Measurements from ENCODE around the gene KRT75. TPM values are rescaled to one million over a fixed set of nuclear protein-coding genes. Genes with fewer than 3 reads are reported as not detected.
"Not testable (repeated sequence)": the region's sequence is repeated elsewhere in the genome, so short reads cannot be mapped to it uniquely, and the experiment has no call there.

Gene KRT75
- total RNA-seq, 3 donors from 2014 or later = not detected

- no peak for DNase-seq (ENCODE audit: low spot score in 2 of 2)
- H3K27me3 ChIP-seq = no peaks in the 10 kb centered on the region
- no peaks in the 10 kb centered on the region for H3K36me3 ChIP-seq
- H3K4me3 ChIP-seq = no peak overlapping the region
- no peaks in the 10 kb centered on the region for H3K9me3 ChIP-seq
- peak overlapping the region; percentile 69 to 83 for H3K27ac ChIP-seq
- H3K4me1 ChIP-seq = peaks cover 0 to 5% of the 10 kb centered on the region in 2 donors
- TF ChIP-seq POLR2A (IDR thresholded peaks at IDR 0.05) (no peak), CTCF (IDR thresholded peaks at IDR 0.05) (no peak), POLR2AphosphoS5 (IDR thresholded peaks at IDR 0.05) (no peak)
- intact Hi-C loops (cut with DNase I; ENCODE audit: low total_unique reads) = no loop called here
These were observed 20.4 kb upstream of the KRT75 start for GRCh38 chr12:52454411-52455201.

- H3K27me3 ChIP-seq = no peaks in the 10 kb centered on the region
- H3K9me3 ChIP-seq = no peaks in the 10 kb centered on the region
- H3K4me1 ChIP-seq = peaks cover 0 to 5% of the 10 kb centered on the region in 2 donors
- TF ChIP-seq POLR2A (IDR thresholded peaks at IDR 0.05) (no peak), POLR2AphosphoS5 (IDR thresholded peaks at IDR 0.05) (peak in 1 of 3 donors; percentile 11)
- peak within 1 kb of the TSS in 1 of 3 donors; percentile 40 for H3K4me3 ChIP-seq
- peak within 1 kb of the TSS; percentile 71 to 83 for H3K27ac ChIP-seq
- H3K36me3 ChIP-seq = no peaks in the 10 kb centered on the region
- intact Hi-C loops (cut with DNase I; ENCODE audit: low total_unique reads) = no loop called here
- DNase-seq (ENCODE audit: low spot score in 2 of 2) = peak in 1 of 2 donors; percentile 53
These were observed 17.9 kb upstream of the KRT75 start, which contains the start of gene KRT6B for GRCh38 chr12:52452101-52452500. Gene KRT6B (minus strand): TSS chr12:52452146. CDS start chr12:52452078, 68 bp downstream.

GRCh38 chr12:52448228-52448627 is 14.1 kb upstream of the KRT75 start:
- Histone ChIP-seq H3K4me3 (no peak overlapping the region), H3K27ac (no peak overlapping the region), H3K9me3 (no peaks in the 10 kb centered on the region), H3K27me3 (no peaks in the 10 kb centered on the region), H3K4me1 (no peaks in the 10 kb centered on the region), H3K36me3 (no peaks in the 10 kb centered on the region)
- no peak for DNase-seq (ENCODE audit: low spot score in 2 of 2)
- TF ChIP-seq POLR2AphosphoS5 (IDR thresholded peaks at IDR 0.05) = no peak
- no peak for TF ChIP-seq CTCF (IDR thresholded peaks at IDR 0.05)
- TF ChIP-seq POLR2A (IDR thresholded peaks at IDR 0.05) = no peak
- intact Hi-C loops (cut with DNase I; ENCODE audit: low total_unique reads) = no loop called here

- H3K9me3 ChIP-seq; intact Hi-C loops (cut with DNase I; ENCODE audit: low total_unique reads); H3K4me3 ChIP-seq; H3K27me3 ChIP-seq; DNase-seq (ENCODE audit: low spot score in 2 of 2); H3K27ac ChIP-seq; H3K4me1 ChIP-seq; H3K36me3 ChIP-seq: not testable (repeated sequence)
These were observed 13.0 kb upstream of the KRT75 start for GRCh38 chr12:52447196-52447595.

- TF ChIP-seq CTCF (IDR thresholded peaks at IDR 0.05) (no peak), POLR2A (IDR thresholded peaks at IDR 0.05) (no peak), POLR2AphosphoS5 (IDR thresholded peaks at IDR 0.05) (no peak)
- H3K9me3 ChIP-seq = no peaks in the 10 kb centered on the region
- no peaks in the 10 kb centered on the region for H3K36me3 ChIP-seq
- no peaks in the 10 kb centered on the region for H3K4me1 ChIP-seq
- intact Hi-C loops (cut with DNase I; ENCODE audit: low total_unique reads) = no loop called here
- no peak for DNase-seq (ENCODE audit: low spot score in 2 of 2)
- no peaks in the 10 kb centered on the region for H3K27me3 ChIP-seq
- H3K27ac ChIP-seq = no peak overlapping the region
- H3K4me3 ChIP-seq = no peak overlapping the region
These were observed 12.3 kb upstream of the KRT75 start for GRCh38 chr12:52446367-52447045.

- intact Hi-C loops (cut with DNase I; ENCODE audit: low total_unique reads) = no loop called here
- no peaks in the 10 kb centered on the region for H3K4me1 ChIP-seq
- DNase-seq (ENCODE audit: low spot score in 2 of 2) = no peak
- no peaks in the 10 kb centered on the region for H3K9me3 ChIP-seq
- H3K27me3 ChIP-seq = no peaks in the 10 kb centered on the region
- H3K36me3 ChIP-seq = no peaks in the 10 kb centered on the region
- no peak overlapping the region for H3K27ac ChIP-seq
- TF ChIP-seq CTCF (IDR thresholded peaks at IDR 0.05) = no peak
- TF ChIP-seq POLR2AphosphoS5 (IDR thresholded peaks at IDR 0.05) = no peak
- TF ChIP-seq POLR2A (IDR thresholded peaks at IDR 0.05) = no peak
- H3K4me3 ChIP-seq = no peak overlapping the region
These were observed 11.7 kb upstream of the KRT75 start for GRCh38 chr12:52445876-52446275.
